HEK293T (cell line): Measurements from ENCODE around the gene HK1.

ENCODE experiments used
- CTCF ChIA-PET: fragments of 350-600 bp; formaldehyde crosslinking; extraction: SDS; loops from one replicate; lab custom pipeline; 2021; ENCODE audit warnings: antibody characterized with exemption, inconsistent platforms; lab: Yijun Ruan, JAX
- POLR2A ChIA-PET: fragments of 350-600 bp; formaldehyde crosslinking; extraction: SDS; loops from one replicate; lab custom pipeline; 2020; ENCODE audit warnings: antibody characterized with exemption, inconsistent platforms; lab: Yijun Ruan, JAX
- DNase-seq: peaks from one replicate; pipeline ENCODE4 v3.0.0; 2012; ENCODE audit warnings: mixed read lengths; ENCODE audit errors: extremely low spot score
- ARNT ChIP-seq: fragments of 450-650 bp; IDR thresholded peaks from 2 replicates; pipeline ENCODE4 v1.6.1; 2017; ENCODE audit warnings: mild to moderate bottlenecking
- BHLHE40 ChIP-seq: fragments of 450-650 bp; IDR thresholded peaks from 2 replicates; pipeline ENCODE4 v1.6.1; 2016; ENCODE audit warnings: mild to moderate bottlenecking, moderate library complexity, borderline replicate concordance
- CTBP1 ChIP-seq: fragments of 450-650 bp; IDR thresholded peaks from 2 replicates; pipeline ENCODE4 v1.6.1; 2016; ENCODE audit warnings: borderline replicate concordance
- ELF4 ChIP-seq: fragments of 450-650 bp; IDR thresholded peaks from 2 replicates; pipeline ENCODE4 v1.6.1; 2017; ENCODE audit warnings: antibody characterized with exemption
- FOXA1 ChIP-seq: fragments of 450-650 bp; IDR thresholded peaks from 2 replicates; pipeline ENCODE4 v1.6.1; 2016; ENCODE audit warnings: mild to moderate bottlenecking
- FOXK2 ChIP-seq: fragments of 450-650 bp; IDR thresholded peaks from 2 replicates; pipeline ENCODE4 v1.6.1; 2016; ENCODE audit warnings: mild to moderate bottlenecking
- FOXM1 ChIP-seq: fragments of 450-650 bp; IDR thresholded peaks from 2 replicates; pipeline ENCODE4 v1.6.1; 2017; ENCODE audit warnings: mild to moderate bottlenecking, borderline replicate concordance
- HDGF ChIP-seq: fragments of 450-650 bp; IDR thresholded peaks from 2 replicates; pipeline ENCODE4 v1.6.1; 2017; ENCODE audit warnings: antibody characterized with exemption, borderline replicate concordance
- L3MBTL2 ChIP-seq: fragments of 450-650 bp; conservative IDR thresholded peaks from 2 replicates; pipeline ENCODE4 v1.6.1; 2016; ENCODE audit warnings: mild to moderate bottlenecking
- LEF1 ChIP-seq: fragments of 450-650 bp; IDR thresholded peaks from 2 replicates; pipeline ENCODE4 v1.6.1; 2017; ENCODE audit warnings: mild to moderate bottlenecking, borderline replicate concordance
- NFRKB ChIP-seq: fragments of 450-650 bp; IDR thresholded peaks from 2 replicates; pipeline ENCODE4 v1.6.1; 2016; ENCODE audit warnings: mild to moderate bottlenecking, moderate library complexity
- SP1 ChIP-seq: fragments of 450-650 bp; IDR thresholded peaks from 2 replicates; pipeline ENCODE4 v1.6.1; 2017
- SUZ12 ChIP-seq: fragments of 450-650 bp; IDR thresholded peaks from 2 replicates; pipeline ENCODE4 v1.6.1; 2016; ENCODE audit warnings: mild to moderate bottlenecking
- TARDBP ChIP-seq: fragments of 450-650 bp; IDR thresholded peaks from 2 replicates; pipeline ENCODE4 v1.6.1; 2016
- ZNF384 ChIP-seq: fragments of 450-650 bp; IDR thresholded peaks from 2 replicates; pipeline ENCODE4 v1.6.1; 2016
- TF ChIP-seq, protein P1 (sequence below): fragments of 450-650 bp; IDR thresholded peaks from 2 replicates; pipeline ENCODE4 v1.6.1; 2016

The HK1 gene

DNA sequence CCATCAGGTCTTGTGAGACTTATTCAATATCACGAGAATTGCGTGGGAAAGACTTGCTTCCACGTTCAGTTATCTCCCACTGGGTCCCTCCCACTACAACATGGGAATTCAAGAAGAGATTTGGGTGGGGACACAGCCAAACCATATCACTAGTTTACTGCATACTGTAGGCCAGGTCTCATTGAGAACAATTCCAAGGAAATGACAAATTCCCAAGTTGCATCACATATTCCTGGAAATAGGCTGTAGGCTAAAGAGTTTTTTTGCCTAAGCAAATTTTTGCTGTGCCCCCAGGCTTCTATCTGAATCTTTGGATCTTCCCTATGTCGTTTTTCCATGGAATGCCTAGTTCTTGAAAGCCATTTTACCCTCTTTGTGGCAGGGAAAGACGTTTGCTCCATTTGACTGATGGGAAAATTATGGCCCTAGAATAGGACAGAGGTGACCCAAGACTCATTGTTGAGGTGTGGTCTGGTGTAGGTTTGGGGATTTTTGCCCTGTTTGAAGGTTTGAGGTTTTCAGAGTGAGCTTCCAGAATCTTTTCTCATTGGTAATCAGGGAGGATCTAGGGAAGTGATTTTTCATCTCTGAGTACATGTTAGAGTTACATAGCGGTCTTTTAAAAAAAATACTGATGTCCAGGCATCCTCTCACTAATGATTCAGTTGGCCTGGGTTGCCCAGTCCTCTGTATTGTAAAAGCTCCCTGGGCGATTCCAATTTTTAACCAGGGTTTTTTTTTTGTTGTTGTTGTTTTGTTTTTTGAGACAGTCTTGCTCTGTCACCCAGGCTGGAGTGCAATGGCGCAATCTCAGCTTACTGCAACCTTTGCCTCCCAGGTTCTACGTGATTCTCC, 94.1 kb downstream of the HK1 start:
- DNase-seq: no peak
- CTCF ChIA-PET: no interaction called here
- TF ChIP-seq BHLHE40 (no peak), FOXM1 (no peak), SUZ12 (no peak), SP1 (no peak), FOXK2 (no peak), NFRKB (no peak), CTBP1 (no peak), HDGF (no peak), ELF4 (no peak)
- TF ChIP-seq, protein P1, sequence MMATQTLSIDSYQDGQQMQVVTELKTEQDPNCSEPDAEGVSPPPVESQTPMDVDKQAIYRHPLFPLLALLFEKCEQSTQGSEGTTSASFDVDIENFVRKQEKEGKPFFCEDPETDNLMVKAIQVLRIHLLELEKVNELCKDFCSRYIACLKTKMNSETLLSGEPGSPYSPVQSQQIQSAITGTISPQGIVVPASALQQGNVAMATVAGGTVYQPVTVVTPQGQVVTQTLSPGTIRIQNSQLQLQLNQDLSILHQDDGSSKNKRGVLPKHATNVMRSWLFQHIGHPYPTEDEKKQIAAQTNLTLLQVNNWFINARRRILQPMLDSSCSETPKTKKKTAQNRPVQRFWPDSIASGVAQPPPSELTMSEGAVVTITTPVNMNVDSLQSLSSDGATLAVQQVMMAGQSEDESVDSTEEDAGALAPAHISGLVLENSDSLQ: no peak
- POLR2A ChIA-PET: no interaction called here

- POLR2A ChIA-PET: no interaction called here
- no peak for TF ChIP-seq ZNF384
- TF ChIP-seq FOXA1: no peak
- no peak for TF ChIP-seq BHLHE40
- TF ChIP-seq, protein P1: no peak
- TF ChIP-seq ELF4: no peak
- TF ChIP-seq TARDBP: no peak
- TF ChIP-seq SUZ12: no peak
- no peak for TF ChIP-seq CTBP1
- no peak for TF ChIP-seq LEF1
- TF ChIP-seq FOXK2: no peak
- no peak for TF ChIP-seq L3MBTL2
- TF ChIP-seq NFRKB: no peak
- TF ChIP-seq SP1: no peak
- no peak for TF ChIP-seq ARNT
- no peak for DNase-seq
- CTCF ChIA-PET: no interaction called here
Observed at GRCh38 chr10:69374242-69374641, 95.9 kb downstream of the HK1 start.

GRCh38 chr10:69374931-69375306, 96.6 kb downstream of the HK1 start:
- CTCF ChIA-PET: no interaction called here
- POLR2A ChIA-PET: no interaction called here
- TF ChIP-seq NFRKB (no peak), ARNT (no peak), HDGF (no peak), L3MBTL2 (no peak), FOXM1 (no peak), SP1 (no peak), FOXA1 (no peak), LEF1 (no peak), ELF4 (no peak), SUZ12 (no peak), CTBP1 (no peak), FOXK2 (no peak), TARDBP (no peak), BHLHE40 (no peak)
- TF ChIP-seq, protein P1: no peak
- DNase-seq: no peak

- CTCF ChIA-PET: interaction anchor here (0.6 kb wide), 1 partner anchor 351 kb away, joined by 4 read pairs; no protein-coding TSS in a partner anchor
- POLR2A ChIA-PET: no interaction called here
- TF ChIP-seq, protein P1: no peak
- no peak for TF ChIP-seq L3MBTL2
- no peak for TF ChIP-seq SUZ12
- no peak for TF ChIP-seq CTBP1
- TF ChIP-seq SP1: no peak
- TF ChIP-seq TARDBP: no peak
- DNase-seq: no peak
Observed at GRCh38 chr10:69375307-69376151, 97.2 kb downstream of the HK1 start.

DNA sequence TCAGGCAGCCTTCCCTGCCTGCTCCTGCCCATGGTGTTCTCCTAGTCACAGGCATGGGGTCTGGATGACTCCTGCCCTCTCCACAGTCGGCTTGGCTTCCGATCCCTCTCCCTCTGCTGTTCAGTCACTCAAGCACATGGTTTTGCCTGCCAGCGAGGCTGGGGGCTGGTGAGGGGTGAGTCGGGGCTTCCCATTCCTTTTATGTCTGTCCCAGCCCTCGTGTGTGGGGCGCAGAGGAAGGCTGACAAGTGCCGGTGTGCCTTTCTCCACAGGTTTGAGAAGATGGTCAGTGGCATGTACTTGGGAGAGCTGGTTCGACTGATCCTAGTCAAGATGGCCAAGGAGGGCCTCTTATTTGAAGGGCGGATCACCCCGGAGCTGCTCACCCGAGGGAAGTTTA, 98.4 kb downstream of the HK1 start:
- ChIA-PET POLR2A (no interaction called here), CTCF (interaction anchor here (0.6 kb wide), 1 partner anchor 350 kb away, joined by 4 read pairs; no protein-coding TSS in a partner anchor)
- no peak for TF ChIP-seq FOXM1
- no peak for TF ChIP-seq ZNF384
- TF ChIP-seq L3MBTL2: no peak
- no peak for TF ChIP-seq ARNT
- no peak for TF ChIP-seq FOXA1
- TF ChIP-seq FOXK2: no peak
- TF ChIP-seq ELF4: no peak
- TF ChIP-seq LEF1: no peak
- TF ChIP-seq SUZ12: no peak
- TF ChIP-seq BHLHE40: no peak
- no peak for TF ChIP-seq CTBP1
- TF ChIP-seq, protein P1: no peak
- DNase-seq: no peak
